Testis (tissue), 3 donors: ENCODE results near the gene ZNF32. TPM values are rescaled to one million over a fixed set of nuclear protein-coding genes. Genes with fewer than 3 reads are reported as not detected.

Experiments used
- DNase-seq: peaks from one replicate; pipeline ENCODE4 v3.0.0-alpha.2; 2019
- H3K27ac ChIP-seq, 2 donors: fragments of 200-600 bp; sonication (generic); one replicate each; pipeline ENCODE4 v1.5.1; 2019
- H3K27me3 ChIP-seq: fragments of 200-600 bp; sonication (generic); one replicate; pipeline ENCODE4 v1.5.1; 2019
- H3K36me3 ChIP-seq: fragments of 200-600 bp; sonication (generic); one replicate; pipeline ENCODE4 v1.5.1; 2017; ENCODE audit warnings: low read depth; ENCODE audit errors: missing control alignments
- H3K4me1 ChIP-seq: fragments of 200-600 bp; sonication (generic); one replicate; pipeline ENCODE4 v1.5.1; 2019
- H3K4me3 ChIP-seq, 2 donors: fragments of 200-600 bp; sonication (generic); one replicate each; pipeline ENCODE4 v1.5.1; 2017 to 2019
- H3K9me3 ChIP-seq: fragments of 200-600 bp; sonication (generic); one replicate; pipeline ENCODE4 v1.5.1; 2017
- POLR2A ChIP-seq: fragments of 450-650 bp; IDR thresholded peaks from one replicate; pipeline ENCODE4 v1.6.1; 2017; ENCODE audit warnings: antibody characterized with exemption, mild to moderate bottlenecking, moderate library complexity
- WGBS, 2 donors: methylation state at CpG; one replicate each; pipeline ENCODE4 v1.1.5; 2018; 5-methylcytosine and 5-hydroxymethylcytosine counted together
- intact Hi-C: fragments of 100-400 bp; cut with DNase I; formaldehyde crosslinking; loops from one replicate; pipeline ENCODE4 v1.15.1; 2023; ENCODE audit warnings: low total_unique reads
- polyA plus RNA-seq: library from polyadenylated mRNA; stranded (reverse); fragments of 350-450 nt; fragmentation: Illumina TruSeq; extraction: RNeasy Lipid Tissue Mini Kit (QIAGEN cat#74804); gene quantifications from one replicate; pipeline ENCODE4 v1.2.3, GENCODE V29; 2014; ENCODE audit warnings: low read depth, low replicate concordance; ENCODE audit not compliant: insufficient read depth
- total RNA-seq, 2 donors: library from RNA; depleted of rRNA; stranded (reverse); fragments of >200 nt; gene quantifications; one replicate each; pipeline ENCODE4 v1.2.3, GENCODE V29; 2016
- TF ChIP-seq, protein P1 (sequence below), 3 experiments: fragments of 450-650 bp in 2 of 3; fragments of 200-600 bp in 1 of 3; sonication (generic) in 1 of 3; IDR thresholded peaks; one replicate each; pipeline ENCODE4 v1.5.1; 2016 to 2019; ENCODE audit warnings: antibody characterized with exemption in 3 of 3, mild to moderate bottlenecking in 2 of 3, moderate library complexity in 1 of 3

ZNF32 gene
- total and polyA plus RNA-seq, 3 donors from 2014 or later: 18.7 to 29.8 (median 22.7) TPM

DNA sequence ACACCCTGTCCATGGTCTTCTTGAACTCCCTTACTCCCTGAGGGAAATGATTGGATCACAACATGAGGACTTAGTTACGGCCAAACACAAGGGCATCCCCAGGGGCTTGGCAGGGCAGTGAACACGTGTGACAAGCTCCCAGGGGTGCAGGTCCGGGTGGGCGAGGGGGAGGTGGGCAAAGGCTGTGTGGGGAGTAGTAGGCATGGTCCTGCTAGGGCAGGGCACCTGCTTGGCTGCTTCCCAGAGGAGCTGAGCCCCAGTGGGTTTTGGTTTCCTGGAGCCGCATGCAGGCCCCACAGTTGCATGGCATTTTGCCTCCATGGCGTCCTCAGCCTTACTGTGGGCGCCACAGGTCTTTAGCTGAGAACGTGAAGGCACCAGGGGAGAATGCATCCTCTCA is 46.6 kb upstream of the ZNF32 start:
- intact Hi-C loops: no loop called here
- WGBS, 2 donors: 74 to 89% methylated on average over 8 of the region's 8 CpGs
- TF ChIP-seq, protein P1, sequence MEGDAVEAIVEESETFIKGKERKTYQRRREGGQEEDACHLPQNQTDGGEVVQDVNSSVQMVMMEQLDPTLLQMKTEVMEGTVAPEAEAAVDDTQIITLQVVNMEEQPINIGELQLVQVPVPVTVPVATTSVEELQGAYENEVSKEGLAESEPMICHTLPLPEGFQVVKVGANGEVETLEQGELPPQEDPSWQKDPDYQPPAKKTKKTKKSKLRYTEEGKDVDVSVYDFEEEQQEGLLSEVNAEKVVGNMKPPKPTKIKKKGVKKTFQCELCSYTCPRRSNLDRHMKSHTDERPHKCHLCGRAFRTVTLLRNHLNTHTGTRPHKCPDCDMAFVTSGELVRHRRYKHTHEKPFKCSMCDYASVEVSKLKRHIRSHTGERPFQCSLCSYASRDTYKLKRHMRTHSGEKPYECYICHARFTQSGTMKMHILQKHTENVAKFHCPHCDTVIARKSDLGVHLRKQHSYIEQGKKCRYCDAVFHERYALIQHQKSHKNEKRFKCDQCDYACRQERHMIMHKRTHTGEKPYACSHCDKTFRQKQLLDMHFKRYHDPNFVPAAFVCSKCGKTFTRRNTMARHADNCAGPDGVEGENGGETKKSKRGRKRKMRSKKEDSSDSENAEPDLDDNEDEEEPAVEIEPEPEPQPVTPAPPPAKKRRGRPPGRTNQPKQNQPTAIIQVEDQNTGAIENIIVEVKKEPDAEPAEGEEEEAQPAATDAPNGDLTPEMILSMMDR (IDR thresholded peaks at IDR 0.05): no peak
- TF ChIP-seq POLR2A: no peak
- no peak overlapping the region for H3K27ac ChIP-seq
- H3K9me3 ChIP-seq: no peaks in the 10 kb centered on the region
- no peak for DNase-seq
- no peaks in the 10 kb centered on the region for H3K36me3 ChIP-seq
- no peaks in the 10 kb centered on the region for H3K27me3 ChIP-seq
- H3K4me3 ChIP-seq: no peak overlapping the region
- peaks cover 12% of the 10 kb centered on the region for H3K4me1 ChIP-seq

DNA sequence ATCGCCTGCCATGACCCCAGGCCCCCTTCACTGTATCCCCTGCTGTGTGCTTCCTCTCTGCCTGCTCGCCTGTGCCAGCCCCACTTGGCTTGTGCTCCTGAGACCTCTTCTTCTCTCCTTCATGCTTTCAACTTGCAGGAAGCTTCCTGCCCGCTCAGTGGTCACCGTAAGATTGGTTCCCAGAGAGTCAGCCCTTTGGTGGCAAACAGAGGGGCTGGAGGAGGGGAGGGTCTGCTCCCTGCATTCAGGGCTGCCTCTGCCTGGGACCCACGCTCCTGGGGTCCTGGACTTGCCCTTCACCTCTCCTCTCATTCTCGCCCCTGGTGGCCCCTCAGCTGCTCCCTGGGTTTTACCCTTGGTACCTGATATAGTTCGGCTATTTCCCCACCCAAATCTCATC is 45.8 kb upstream of the ZNF32 start:
- Histone ChIP-seq H3K4me3 (no peak overlapping the region), H3K4me1 (peaks cover 8% of the 10 kb centered on the region), H3K36me3 (no peaks in the 10 kb centered on the region), H3K27ac (no peak overlapping the region), H3K9me3 (no peaks in the 10 kb centered on the region), H3K27me3 (no peaks in the 10 kb centered on the region)
- DNase-seq: no peak
- intact Hi-C loops: loop anchor here (5.0 kb wide), 2 partner anchors 618 to 693 kb away; partner anchors contain the start of gene CXCL12
- TF ChIP-seq, protein P1 (IDR thresholded peaks at IDR 0.05): no peak
- TF ChIP-seq POLR2A: no peak
- 90 to 94% methylated on average over 7 of the region's 7 CpGs for WGBS, 2 donors

DNA sequence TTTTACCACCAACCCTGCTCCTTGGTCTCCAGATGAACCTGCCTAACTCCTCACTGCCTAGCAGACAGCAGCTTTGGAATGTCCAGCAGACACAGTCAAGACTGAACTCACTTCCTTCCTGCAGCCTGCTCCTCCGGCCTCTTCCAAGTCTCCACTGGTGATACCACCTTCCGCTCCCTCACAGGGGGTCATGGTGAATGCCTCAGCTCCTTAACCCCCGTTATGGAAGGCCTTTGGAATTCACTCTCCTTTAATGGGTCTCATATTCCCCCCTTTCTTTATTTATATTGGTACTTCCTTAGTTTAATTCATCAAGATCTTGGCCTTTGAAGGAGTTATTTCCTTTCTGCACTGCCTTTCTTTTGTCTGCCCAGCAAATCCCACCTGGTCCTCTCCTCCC is 44.9 kb upstream of the ZNF32 start:
- H3K4me3 ChIP-seq: no peak overlapping the region
- TF ChIP-seq, protein P1 (IDR thresholded peaks at IDR 0.05): no peak
- TF ChIP-seq POLR2A: no peak
- 85 to 90% methylated on average over 3 of the region's 3 CpGs for WGBS, 2 donors
- H3K9me3 ChIP-seq: no peaks in the 10 kb centered on the region
- peaks cover 7% of the 10 kb centered on the region for H3K4me1 ChIP-seq
- H3K27ac ChIP-seq: no peak overlapping the region
- H3K27me3 ChIP-seq: no peaks in the 10 kb centered on the region
- no peak for DNase-seq
- H3K36me3 ChIP-seq: no peaks in the 10 kb centered on the region
- intact Hi-C loops: loop anchor here (5.0 kb wide), 2 partner anchors 619 to 694 kb away; partner anchors contain the start of gene CXCL12

DNA sequence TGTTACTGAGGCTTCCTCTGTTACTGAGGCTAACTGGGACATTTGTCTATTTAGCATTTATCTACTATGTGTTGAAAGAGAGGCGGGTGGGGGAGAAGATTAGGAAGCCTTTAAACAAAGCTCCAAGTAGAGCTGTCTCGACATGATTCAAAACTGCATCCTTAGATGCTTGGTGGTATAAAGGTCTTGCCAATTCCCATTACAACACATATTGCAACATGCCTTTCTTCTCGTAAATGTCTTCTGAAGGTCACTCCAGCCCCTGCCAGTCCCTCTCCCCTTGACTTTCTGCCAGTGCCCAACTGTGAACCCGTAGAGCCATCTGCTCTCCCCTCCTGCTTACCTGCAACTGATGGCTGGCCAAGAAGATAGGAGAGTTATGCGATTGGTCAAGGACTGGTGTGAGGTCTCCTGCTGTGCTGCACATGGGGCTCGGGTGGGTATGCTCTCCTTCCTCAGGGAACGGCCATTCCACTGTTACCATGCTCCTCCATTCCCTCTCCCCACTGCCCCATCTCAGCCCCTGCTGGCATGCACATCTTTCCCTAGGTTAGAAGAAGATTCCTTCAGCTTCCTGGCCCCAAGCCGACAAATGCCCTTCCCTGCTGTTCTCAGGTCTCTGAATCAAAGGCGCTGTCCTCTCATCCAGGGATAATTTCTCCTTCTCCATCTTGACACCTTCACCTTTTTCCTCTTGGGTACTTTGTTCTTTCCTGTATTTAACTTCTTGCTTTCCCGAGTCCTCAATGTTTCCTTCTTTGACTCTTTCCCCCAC is 43.6 kb upstream of the ZNF32 start:
- H3K4me3 ChIP-seq: no peak overlapping the region
- TF ChIP-seq POLR2A: no peak
- TF ChIP-seq, protein P1 (IDR thresholded peaks at IDR 0.05): no peak
- DNase-seq: no peak
- peaks cover 7% of the 10 kb centered on the region for H3K4me1 ChIP-seq
- H3K27me3 ChIP-seq: no peaks in the 10 kb centered on the region
- H3K27ac ChIP-seq: no peak overlapping the region
- no peaks in the 10 kb centered on the region for H3K9me3 ChIP-seq
- intact Hi-C loops: loop anchor here (5.0 kb wide), 2 partner anchors 620 to 695 kb away; partner anchors contain the start of gene CXCL12
- H3K36me3 ChIP-seq: no peaks in the 10 kb centered on the region
- WGBS, 2 donors: 82 to 83% methylated on average over 10 of the region's 10 CpGs
